Activated CD4-positive, alpha-beta T cell treated with anti-CD3 and anti-CD28 coated beads for 48 hours (primary cell): ENCODE results near the gene TNFSF10.

ENCODE experiments used
- DNase-seq: peaks from one replicate; pipeline ENCODE4 v3.0.0-alpha.2; 2020

The TNFSF10 gene

DNA sequence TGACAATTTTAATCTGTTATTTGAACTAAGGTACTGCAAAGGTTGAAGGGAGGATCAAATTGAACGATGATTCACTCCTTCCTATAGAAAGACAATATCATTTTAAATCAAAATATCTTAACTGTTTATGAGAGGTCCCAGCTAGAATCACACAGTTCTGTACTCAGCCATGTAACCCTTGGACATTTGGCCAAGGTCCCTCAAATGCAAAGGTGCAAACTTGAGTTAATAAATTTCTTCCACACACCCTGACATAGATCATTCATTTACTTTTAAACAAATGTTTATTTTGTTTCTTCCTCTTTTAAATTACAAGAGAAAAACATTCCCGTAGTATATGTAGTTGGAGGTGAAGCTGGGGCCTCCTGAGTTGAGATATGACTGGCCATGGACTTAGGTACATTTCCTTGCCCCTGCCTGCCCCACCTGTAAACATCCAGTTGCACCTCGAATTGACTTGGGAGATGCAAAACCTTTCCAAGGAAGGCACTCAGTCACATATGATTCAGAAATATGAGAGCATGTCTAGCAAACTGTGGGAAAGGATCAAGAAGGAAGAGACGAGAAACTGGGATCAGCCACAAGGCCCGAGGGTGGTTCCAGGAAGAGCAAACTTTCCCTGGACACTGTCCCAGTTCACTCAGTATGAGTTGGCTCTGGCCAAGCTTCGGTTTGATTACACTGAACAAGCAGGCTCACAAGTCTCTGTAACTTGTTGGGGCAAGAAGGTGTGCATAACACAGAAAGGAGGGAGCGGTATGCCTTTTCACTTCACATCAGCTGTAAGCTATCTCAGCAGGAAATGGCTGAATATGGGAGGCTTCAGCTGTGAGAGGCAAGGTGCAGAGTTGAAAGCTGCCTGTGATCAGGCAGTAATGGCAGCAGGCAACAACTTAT lies 6.7 kb downstream of the TNFSF10 start:
- peak; percentile 45 for DNase-seq

DNA sequence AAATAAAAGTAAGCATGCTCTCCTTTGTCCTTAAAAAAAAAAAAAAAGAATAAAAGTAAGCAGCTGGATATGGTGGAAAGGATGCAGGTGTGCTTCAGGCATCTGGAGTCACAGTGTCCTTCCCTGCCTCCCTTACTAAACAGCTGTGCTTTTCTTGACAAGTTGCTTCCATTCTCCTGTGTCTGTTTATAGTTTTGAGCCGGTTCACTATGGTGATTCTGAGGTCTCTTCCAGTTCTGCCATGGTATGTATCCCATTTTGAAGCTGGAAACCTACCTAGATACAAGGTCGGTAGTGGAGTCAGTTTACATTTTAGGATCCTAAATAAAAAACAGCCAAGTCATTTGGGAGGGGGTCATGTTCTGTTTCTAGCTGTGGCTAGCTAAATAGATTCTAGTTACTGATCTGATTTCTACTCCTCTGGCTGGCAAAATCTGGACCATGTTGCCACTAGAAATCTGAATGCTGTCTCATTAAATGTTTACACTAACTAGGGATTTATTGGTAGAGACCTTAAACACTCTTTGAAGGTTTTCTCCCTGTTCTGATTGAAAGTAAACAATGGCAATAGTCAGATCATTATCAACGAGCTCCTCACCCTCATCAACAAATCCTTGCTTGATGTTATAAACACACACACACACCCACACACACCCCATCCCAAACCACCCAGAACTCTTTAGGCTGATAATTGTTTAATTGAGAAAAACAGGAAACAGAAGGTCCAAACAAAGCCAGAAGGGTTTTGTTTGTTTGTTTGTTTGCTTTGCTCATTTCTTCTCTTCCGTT lies 7.9 kb downstream of the TNFSF10 start:
- DNase-seq: no peak

- no peak for DNase-seq
These were observed 8.6 kb downstream of the TNFSF10 start for GRCh38 chr3:172514678-172515077.

- DNase-seq: no peak
These were observed 9.7 kb downstream of the TNFSF10 start for GRCh38 chr3:172513488-172513887.

- DNase-seq: peak; percentile 83
These were observed 11.2 kb downstream of the TNFSF10 start for GRCh38 chr3:172511783-172512762.

DNA sequence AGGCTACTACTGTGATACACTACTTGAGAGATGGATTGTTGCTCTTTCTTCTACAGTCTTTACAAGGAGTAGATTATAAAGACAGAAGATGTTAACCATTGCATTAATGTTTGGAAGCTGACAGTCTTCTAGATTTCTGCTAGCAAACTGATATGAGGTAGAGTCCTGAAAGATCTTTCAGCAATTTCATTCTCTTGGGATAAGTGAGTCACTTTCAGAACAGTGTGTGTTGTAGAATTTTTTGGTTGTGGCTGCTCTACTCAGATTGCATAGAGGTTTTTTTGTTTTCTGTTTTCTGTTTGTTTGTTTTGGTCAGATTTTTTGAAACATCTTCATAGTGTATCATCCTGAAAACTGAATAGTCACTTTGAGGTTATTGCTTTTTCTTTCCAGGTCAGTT lies 17.1 kb downstream of the TNFSF10 start:
- no peak for DNase-seq

DNA sequence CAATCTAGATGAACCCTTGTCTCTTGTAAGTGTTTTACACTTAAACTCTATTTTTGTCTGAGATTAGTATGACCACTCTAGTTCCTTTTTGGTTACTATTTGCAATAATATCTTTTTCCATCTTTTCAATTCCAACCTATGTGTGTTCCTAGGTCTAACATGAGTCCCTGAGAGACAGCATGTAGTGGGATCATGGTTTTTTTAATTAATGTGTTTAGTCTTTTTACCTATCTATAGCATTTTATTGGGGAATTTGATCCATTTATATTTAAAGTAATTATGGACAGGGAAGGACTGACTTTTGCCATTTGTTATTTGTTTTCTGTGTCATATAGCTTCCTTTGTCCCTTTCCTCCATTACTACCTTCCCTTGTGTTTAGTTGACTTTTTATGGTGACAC lies 21.7 kb downstream of the TNFSF10 start:
- DNase-seq: no peak

DNA sequence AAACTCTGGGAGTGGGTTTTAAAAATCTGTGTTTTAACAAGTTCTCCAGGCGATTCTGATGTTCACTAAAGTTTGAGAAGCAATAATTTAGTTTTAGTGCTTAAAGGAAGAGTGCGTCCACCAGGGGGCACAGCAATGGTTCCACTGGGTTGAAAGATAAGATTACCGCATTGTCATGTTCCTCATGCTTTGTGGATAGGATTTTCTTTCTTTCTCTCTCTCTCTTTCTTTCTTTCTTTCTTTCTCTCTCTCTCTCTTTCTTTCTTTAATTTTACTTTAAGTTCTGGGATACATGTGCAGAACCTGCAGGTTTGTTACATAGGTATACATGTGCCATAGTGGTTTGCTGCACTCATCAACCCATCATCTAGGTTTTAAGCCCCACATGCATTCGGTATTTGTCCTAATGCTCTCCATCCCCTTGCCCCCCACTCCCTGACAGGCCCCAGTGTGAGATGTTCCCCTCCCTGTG lies 33.0 kb downstream of the TNFSF10 start:
- peak; percentile 87 for DNase-seq

DNA sequence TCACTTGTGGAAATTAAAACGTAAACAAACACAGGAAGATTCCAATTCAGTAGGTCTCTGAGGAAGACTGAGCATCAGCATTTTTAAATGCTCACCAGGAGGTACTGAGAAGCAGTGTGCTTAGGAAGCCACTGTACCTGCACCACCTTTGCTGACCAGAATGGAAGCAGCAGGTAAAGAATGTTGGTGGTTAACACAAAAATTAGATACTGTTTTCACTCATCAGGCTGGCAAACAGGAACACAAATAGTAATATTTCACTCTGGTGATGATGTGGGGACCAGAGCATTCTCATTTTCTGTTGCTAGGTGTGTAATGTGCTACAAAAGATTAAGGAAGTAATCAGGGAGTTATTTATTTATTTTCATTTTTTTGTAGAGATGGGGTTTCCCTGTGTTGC lies 45.1 kb downstream of the TNFSF10 start:
- DNase-seq: no peak

GRCh38 chr3:172476347-172476746 lies 46.9 kb downstream of the TNFSF10 start:
- DNase-seq: no peak

- DNase-seq: no peak
These were observed 47.5 kb downstream of the TNFSF10 start for GRCh38 chr3:172475703-172476102.

GRCh38 chr3:172471903-172472302 lies 51.3 kb downstream of the TNFSF10 start:
- no peak for DNase-seq

GRCh38 chr3:172470588-172470987 lies 52.6 kb downstream of the TNFSF10 start:
- no peak for DNase-seq

DNA sequence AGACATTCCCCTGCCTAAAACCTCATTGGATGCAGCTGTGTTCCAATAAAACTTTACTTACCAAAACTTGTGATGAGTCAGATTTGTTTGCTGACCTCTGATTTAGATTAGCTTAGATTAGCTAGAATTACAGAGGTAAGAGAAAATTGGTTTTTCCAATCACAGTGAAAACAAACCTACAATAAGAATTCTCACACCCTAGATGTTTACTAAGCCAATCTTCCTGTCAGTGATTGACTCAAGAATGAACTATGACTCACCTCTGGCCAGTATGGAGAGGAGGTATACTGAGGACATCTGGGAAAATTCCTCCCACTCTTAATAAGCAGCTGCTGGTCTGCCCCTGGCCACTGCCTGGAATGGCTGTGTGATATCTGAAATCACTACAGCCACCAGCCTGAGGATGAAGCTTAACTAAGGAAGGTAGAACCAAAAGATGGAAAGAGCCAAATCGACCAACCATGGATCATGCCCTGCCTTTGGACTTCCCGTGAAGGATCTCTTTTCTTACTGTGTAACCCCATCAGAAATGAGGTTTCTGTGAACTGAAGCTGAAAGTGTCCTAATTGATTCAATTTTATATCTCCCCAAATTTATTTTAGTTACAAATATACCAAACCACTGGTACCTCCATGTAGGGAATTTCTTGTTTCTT lies 55.9 kb downstream of the TNFSF10 start:
- no peak for DNase-seq

DNA sequence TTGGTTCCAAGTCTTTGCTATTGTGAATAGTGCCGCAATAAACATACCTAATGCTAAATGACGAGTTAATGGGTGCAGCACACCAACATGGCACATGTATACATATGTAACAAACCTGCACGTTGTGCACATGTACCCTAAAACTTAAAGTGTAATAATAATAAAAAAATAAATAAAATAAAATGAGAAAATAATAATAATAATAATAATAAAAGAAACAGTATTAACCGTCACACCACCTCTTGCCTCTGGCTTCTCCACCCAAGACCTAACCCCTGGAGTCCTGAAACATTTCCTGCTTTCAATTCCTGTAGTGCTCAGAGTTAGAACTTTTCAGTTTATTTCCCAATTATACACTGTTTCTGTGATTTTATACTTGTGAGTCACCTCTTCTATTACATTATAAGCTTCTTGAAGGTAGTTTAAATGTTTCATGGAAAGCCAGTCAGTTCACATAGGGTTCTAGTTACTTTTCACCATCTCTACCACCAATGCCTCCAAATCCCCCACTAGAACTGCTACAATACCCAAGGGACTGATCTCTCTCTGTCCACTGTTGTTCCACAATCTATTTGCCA lies 56.6 kb downstream of the TNFSF10 start:
- no peak for DNase-seq

DNA sequence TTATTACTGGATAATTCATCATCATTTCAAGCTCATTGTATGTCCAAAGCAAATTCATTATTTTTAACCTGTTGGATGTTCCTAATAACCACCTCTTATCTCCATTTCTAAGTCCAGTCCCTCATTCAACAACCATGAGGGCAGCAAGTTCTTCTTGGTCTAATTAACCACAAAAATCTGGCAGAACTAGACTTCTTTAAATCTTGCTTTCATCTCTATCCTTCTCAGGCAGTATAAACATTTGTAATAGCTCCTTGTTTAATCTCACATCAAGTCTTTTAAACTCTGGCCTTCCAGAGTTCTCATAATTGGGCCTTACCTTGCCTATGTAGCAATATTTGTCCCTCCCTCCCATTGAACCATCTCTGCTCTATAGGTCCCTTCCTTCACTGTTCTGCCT lies 57.9 kb downstream of the TNFSF10 start:
- DNase-seq: no peak

DNA sequence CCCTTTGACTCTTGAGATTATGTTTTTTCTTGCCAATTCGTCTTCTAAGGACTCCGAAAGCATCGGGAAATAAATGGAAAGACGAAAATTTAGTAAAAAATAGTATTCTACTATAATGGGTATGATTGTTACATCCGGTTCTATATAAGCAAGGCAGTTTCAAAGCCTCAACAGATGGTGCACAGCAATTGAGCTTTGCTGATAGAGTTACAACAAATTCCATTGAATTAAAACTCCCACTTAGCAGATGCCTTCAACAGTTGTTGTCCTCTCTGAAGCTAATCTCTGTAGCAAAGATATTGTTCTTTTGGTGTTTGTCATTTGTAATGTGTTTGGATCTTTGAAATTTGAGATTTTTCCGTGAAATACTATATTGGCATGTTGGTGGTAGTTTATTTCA lies 58.9 kb downstream of the TNFSF10 start:
- no peak for DNase-seq

DNA sequence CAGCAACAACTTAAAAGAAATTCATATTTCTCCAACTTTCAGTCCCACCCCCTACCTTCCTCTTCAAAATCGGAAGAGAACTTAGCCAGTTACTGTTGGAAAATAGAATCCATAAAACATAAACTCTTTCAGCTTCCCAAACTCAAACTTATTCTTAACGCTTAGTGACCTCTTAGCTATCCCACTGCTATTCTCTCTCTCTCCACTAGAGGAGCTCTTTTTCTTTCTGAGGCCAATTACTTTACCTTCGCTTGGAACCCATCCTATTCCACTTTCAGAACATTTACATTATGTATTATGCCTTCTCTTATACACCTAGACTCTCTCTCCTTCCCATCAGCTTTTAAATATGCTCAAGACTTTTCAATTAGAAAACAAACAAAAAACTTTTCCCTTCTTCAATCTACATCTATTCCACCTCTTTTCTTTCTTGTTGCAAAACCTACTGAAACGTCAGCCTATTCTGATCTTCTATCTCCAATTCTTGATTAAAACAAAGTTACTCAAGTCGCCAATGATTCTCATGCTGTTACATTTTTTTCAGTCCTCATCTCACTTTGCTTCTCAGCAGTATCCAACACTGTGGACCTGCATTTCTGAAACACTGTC lies 61.6 kb downstream of the TNFSF10 start:
- DNase-seq: no peak

DNA sequence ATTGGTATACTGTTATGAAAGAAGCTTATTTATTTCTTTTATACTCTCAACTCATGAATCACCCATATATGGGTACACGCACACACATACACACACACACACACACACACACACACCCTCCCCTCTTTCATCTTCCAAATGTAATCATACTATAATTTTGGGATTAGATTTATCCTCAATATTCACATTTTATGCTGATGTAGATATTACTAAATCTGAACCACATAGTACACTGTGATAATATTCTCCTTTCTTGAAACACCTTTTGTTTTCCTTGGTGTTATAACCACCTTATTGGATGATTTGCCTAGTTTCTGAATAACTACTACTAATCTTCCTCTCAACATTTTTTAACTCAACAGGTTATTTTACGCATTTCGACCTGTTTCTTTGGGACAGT lies 66.8 kb downstream of the TNFSF10 start:
- no peak for DNase-seq
